ENCODE results near the gene PEPD.

The PEPD gene

GRCh38 chr19:33381101-33381500 is 140.5 kb downstream of the PEPD start:
- peaks cover 11% of the 10 kb centered on the region; the same call in 1 of the 2 replicates for H3K36me3 ChIP-seq (ENCODE audit: low read length)
- H3K9me3 ChIP-seq (ENCODE audit: insufficient read depth, low read length), result no peaks in the 10 kb centered on the region
- peaks cover 69% of the 10 kb centered on the region for H3K79me2 ChIP-seq (ENCODE audit: insufficient read depth, low read length)
- no peaks in the 10 kb centered on the region for H3K9me2 ChIP-seq (replicated peaks; ENCODE audit: insufficient read depth, low read length)
- H4K20me1 ChIP-seq (ENCODE audit: low read depth, low read length), result peaks cover 21% of the 10 kb centered on the region; the same call in 1 of the 2 replicates
- no peaks in the 10 kb centered on the region for H3K27me3 ChIP-seq (ENCODE audit: low read length)
- no peak overlapping the region for H2AFZ ChIP-seq (ENCODE audit: low read depth, low read length, severe bottlenecking)
- TF ChIP-seq CTCF (IDR thresholded peaks at IDR 0.05; ENCODE audit: insufficient read depth, low read length, poor library complexity, severe bottlenecking) (no peak), EZH2phosphoT487 (conservative IDR thresholded peaks at IDR 0.05; ENCODE audit: low read length) (no peak)
- H3K4me2 ChIP-seq (ENCODE audit: low read depth, low read length, poor library complexity, severe bottlenecking), result no peak overlapping the region
- H3K9ac ChIP-seq (ENCODE audit: low read length), result no peak overlapping the region
- no peak overlapping the region for H3K4me3 ChIP-seq (ENCODE audit: insufficient read depth, low read length, poor library complexity, severe bottlenecking)
- no peak overlapping the region for H3K27ac ChIP-seq (ENCODE audit: low read depth, low read length)
- 0 out of 2 replicates have a peak, but pooled peaks cover 4% of the 10 kb centered on the region for H3F3A ChIP-seq (ENCODE audit: insufficient read depth)

- H3K36me3 ChIP-seq (ENCODE audit: low read length), result peaks cover 11% of the 10 kb centered on the region; the same call in 1 of the 2 replicates
- H3K9ac ChIP-seq (ENCODE audit: low read length), result no peak overlapping the region
- H2AFZ ChIP-seq (ENCODE audit: low read depth, low read length, severe bottlenecking), result no peak overlapping the region
- no peaks in the 10 kb centered on the region for H3K9me2 ChIP-seq (replicated peaks; ENCODE audit: insufficient read depth, low read length)
- H3K9me3 ChIP-seq (ENCODE audit: insufficient read depth, low read length), result no peaks in the 10 kb centered on the region
- H3K27ac ChIP-seq (ENCODE audit: low read depth, low read length), result no peak overlapping the region
- H4K20me1 ChIP-seq (ENCODE audit: low read depth, low read length), result peaks cover 34% of the 10 kb centered on the region; the same call in 1 of the 2 replicates
- TF ChIP-seq CTCF (IDR thresholded peaks at IDR 0.05; ENCODE audit: insufficient read depth, low read length, poor library complexity, severe bottlenecking) (no peak), EZH2phosphoT487 (conservative IDR thresholded peaks at IDR 0.05; ENCODE audit: low read length) (no peak)
- H3K4me3 ChIP-seq (ENCODE audit: insufficient read depth, low read length, poor library complexity, severe bottlenecking), result no peak overlapping the region
- 0 out of 2 replicates have a peak, but pooled peaks cover 4% of the 10 kb centered on the region for H3F3A ChIP-seq (ENCODE audit: insufficient read depth)
- no peak overlapping the region for H3K4me2 ChIP-seq (ENCODE audit: low read depth, low read length, poor library complexity, severe bottlenecking)
- H3K79me2 ChIP-seq (ENCODE audit: insufficient read depth, low read length), result peaks cover 84% of the 10 kb centered on the region
- no peaks in the 10 kb centered on the region for H3K27me3 ChIP-seq (ENCODE audit: low read length)
Observed at GRCh38 chr19:33379151-33379829, 142.3 kb downstream of the PEPD start.

GRCh38 chr19:33377586-33378475 is 143.8 kb downstream of the PEPD start:
- Histone ChIP-seq H3K27me3 (ENCODE audit: low read length) (no peaks in the 10 kb centered on the region), H3K9me2 (replicated peaks; ENCODE audit: insufficient read depth, low read length) (no peaks in the 10 kb centered on the region), H2AFZ (ENCODE audit: low read depth, low read length, severe bottlenecking) (no peak overlapping the region), H4K20me1 (ENCODE audit: low read depth, low read length) (peaks cover 34% of the 10 kb centered on the region; the same call in 1 of the 2 replicates), H3K79me2 (ENCODE audit: insufficient read depth, low read length) (peaks cover 80% of the 10 kb centered on the region), H3K36me3 (ENCODE audit: low read length) (peaks cover 11% of the 10 kb centered on the region; the same call in 1 of the 2 replicates), H3K9ac (ENCODE audit: low read length) (no peak overlapping the region), H3F3A (ENCODE audit: insufficient read depth) (0 out of 2 replicates have a peak, but pooled peaks cover 4% of the 10 kb centered on the region), H3K27ac (ENCODE audit: low read depth, low read length) (no peak overlapping the region), H3K9me3 (ENCODE audit: insufficient read depth, low read length) (no peaks in the 10 kb centered on the region), H3K4me3 (ENCODE audit: insufficient read depth, low read length, poor library complexity, severe bottlenecking) (no peak overlapping the region), H3K4me2 (ENCODE audit: low read depth, low read length, poor library complexity, severe bottlenecking) (no peak overlapping the region)
- TF ChIP-seq CTCF (IDR thresholded peaks at IDR 0.05; ENCODE audit: insufficient read depth, low read length, poor library complexity, severe bottlenecking) (no peak), EZH2phosphoT487 (conservative IDR thresholded peaks at IDR 0.05; ENCODE audit: low read length) (no peak)
